AG10803 (cell line): Measurements from ENCODE around the gene CACNA1C.

ENCODE experiments used
- DNase-seq: peaks from one replicate; pipeline ENCODE4 v3.0.0; 2010; ENCODE audit warnings: low read depth
- H3K4me3 ChIP-seq: 2 replicates; pipeline ENCODE4 v1.5.1; 2011; ENCODE audit warnings: mild to moderate bottlenecking, low read length, control low read depth
- TF ChIP-seq, protein P1 (sequence below): conservative IDR thresholded peaks from 2 replicates; pipeline ENCODE4 v1.5.1; 2011; ENCODE audit warnings: mild to moderate bottlenecking, low read length, control low read depth, inconsistent platforms

CACNA1C gene

DNA sequence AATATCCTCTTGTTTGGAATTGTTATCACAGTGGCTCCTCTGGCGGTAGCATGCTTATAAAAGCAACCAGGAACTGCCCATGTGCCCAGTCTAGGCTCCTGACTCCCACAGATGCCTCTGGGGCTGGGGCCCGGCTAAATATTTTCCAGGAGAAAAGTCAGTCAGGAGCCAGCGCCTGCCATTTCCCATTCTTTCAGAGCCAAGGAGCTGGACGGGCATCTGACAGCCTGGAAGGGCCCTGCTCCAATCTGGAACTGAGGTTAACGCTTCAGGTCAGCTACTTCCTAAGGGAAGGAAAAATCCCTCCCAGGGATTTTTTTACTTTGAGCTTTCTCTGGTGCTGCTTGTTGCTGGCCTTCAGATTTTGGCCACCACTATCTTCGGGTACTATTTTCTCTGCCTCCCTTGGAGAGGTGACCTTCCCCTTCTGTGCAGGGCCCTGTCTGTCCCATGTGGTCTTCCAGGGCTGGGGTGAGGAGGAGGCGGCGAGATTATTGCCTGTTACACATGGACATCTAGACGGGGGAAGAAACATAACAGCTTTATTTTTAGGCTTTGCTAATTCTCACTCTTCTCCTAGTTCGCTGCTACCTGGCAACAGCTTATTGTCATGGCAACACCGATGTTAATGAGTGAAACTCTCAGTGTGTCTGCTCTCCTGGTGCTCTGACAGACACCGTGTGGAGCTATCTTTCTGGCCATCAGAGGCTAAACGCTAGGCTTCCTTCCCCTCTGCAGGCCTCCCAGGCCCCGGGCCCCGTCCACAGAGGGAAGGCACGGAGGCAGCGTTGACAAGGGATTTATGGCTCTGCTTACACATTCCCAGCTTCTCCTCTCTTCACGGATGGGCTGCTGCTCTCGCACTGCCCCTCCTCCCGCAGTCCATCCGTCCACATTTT, 160.4 kb downstream of the CACNA1C start:
- TF ChIP-seq, protein P1, sequence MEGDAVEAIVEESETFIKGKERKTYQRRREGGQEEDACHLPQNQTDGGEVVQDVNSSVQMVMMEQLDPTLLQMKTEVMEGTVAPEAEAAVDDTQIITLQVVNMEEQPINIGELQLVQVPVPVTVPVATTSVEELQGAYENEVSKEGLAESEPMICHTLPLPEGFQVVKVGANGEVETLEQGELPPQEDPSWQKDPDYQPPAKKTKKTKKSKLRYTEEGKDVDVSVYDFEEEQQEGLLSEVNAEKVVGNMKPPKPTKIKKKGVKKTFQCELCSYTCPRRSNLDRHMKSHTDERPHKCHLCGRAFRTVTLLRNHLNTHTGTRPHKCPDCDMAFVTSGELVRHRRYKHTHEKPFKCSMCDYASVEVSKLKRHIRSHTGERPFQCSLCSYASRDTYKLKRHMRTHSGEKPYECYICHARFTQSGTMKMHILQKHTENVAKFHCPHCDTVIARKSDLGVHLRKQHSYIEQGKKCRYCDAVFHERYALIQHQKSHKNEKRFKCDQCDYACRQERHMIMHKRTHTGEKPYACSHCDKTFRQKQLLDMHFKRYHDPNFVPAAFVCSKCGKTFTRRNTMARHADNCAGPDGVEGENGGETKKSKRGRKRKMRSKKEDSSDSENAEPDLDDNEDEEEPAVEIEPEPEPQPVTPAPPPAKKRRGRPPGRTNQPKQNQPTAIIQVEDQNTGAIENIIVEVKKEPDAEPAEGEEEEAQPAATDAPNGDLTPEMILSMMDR: no peak
- H3K4me3 ChIP-seq: no peak overlapping the region
- no peak for DNase-seq

DNA sequence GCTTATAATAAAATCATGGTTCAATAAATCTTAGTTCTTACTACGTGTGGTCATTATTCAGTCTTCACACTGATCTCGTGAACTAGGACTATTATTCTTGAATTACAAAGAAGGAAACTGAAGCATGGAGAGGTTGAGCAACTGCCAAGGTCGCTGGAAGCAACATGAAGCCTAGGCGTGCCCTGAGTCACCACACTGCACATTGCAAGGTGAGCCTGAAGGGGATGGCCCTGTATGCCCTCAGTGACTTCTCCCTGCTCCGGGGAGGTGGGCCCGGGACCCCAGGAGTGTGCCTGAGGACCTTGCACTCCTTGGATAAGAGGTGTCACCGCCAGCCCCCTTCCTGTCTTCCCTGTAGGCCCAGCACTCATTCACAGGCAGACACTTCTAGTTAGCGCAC, 161.6 kb downstream of the CACNA1C start:
- H3K4me3 ChIP-seq: no peak overlapping the region

DNA sequence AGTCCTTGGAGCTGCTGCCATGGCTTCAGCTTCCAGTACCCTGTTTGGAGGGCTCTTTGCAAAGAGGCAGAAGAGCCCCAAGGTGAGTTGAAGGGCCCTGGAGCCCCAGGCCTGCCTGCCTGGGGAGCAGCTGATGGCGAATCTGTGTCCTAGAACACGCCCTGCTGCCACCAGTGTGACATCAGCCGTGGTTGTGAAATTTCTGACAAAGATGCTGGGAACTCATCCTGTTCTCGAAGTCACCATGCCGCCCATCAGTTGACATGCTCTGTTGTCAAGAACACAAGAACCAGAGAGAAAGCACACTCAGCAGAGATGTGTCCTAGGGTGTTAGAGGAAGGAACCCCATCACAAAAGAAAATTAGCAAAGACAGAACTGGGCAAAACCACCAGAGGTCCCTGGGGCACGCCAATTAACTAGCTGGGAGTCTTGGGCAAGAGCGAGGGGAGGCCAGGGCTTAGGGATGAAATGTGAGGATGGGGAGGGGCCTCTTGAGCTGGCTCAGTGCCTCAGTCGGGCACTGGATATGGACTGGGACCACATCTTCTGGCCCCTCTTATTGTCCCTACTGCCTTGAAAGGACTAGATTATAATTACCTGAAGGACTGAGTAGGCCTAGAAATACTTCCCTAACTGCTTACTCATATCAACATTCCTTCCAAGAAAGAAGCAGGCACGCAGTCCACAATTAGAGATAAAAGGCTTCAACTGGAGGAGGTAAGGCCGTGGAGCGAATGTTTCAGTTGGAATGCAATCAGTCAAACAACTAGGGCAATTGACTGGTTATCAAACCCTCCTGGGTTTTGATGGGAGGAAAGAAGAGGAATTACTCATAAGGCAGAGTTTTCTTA, 163.1 kb downstream of the CACNA1C start:
- TF ChIP-seq, protein P1: no peak
- peak; percentile 34 for DNase-seq
- H3K4me3 ChIP-seq: no peak overlapping the region

More for the DNA sequence above, 161.6 kb downstream of the CACNA1C start:
- TF ChIP-seq, protein P1: no peak
- DNase-seq: no peak

DNA sequence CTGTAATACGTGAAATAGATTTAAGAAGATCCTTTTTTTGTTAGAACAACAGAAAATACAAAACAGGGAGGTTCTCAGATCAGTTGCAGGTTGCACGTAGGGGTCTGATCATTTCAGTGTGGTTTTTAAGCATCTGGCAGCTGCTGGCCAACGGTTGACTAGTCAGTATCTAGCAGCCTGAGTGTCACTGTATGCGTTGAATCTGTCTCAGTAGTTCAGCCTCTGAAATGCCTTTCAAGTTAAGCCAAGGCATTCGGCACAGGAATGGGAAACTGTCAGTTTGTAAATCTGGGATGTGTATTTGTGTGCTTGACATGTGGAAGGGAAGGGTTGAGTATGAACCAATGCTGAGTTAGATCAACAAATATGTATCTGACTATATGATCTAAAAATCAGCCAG, 165.9 kb downstream of the CACNA1C start:
- no peak for DNase-seq
- H3K4me3 ChIP-seq: no peak overlapping the region
- TF ChIP-seq, protein P1: no peak

GRCh38 chr12:2221030-2221621, 168.3 kb downstream of the CACNA1C start:
- TF ChIP-seq, protein P1: no peak
- no peak for DNase-seq
- H3K4me3 ChIP-seq: no peak overlapping the region

DNA sequence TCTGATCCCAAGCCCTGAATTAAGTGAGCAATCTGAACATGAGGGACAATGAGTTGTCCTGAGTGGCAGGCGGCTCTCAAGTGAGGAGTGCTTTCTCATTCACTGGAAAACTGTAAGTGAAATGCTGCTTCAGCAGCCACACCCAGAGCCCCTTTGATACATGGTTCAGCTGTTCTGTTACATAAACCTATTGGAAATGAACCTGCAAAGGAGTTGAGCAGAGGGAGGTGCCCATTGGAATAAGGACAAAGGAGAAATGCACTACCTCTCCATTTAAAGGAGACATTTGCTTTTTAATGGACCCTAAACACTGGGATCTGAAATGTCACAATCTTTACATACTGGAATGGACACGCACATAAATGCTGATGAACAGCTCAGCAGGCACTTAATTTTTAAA, 169.9 kb downstream of the CACNA1C start:
- TF ChIP-seq, protein P1: no peak
- no peak for DNase-seq
- H3K4me3 ChIP-seq: no peak overlapping the region
